Measurements from ENCODE around the gene TGFB1.
A peak's percentile ranks its signal among the peaks of the same experiment; 100 is the strongest.

The TGFB1 gene

GRCh38 chr19:41366089-41366488 lies 12.4 kb upstream of the TGFB1 start:
- Histone ChIP-seq H3K27me3 (ENCODE audit: control insufficient read depth, insufficient read depth, low read length) (no peaks in the 10 kb centered on the region), H3K4me1 (ENCODE audit: control insufficient read depth, insufficient read depth, low read length) (peaks cover 4% of the 10 kb centered on the region), H3K9ac (ENCODE audit: low read depth, low read length) (no peak overlapping the region), H3K4me3 (ENCODE audit: low read depth, low read length) (no peak overlapping the region), H3K36me3 (ENCODE audit: control insufficient read depth, insufficient read depth, low read length) (no peaks in the 10 kb centered on the region), H3K9me3 (ENCODE audit: control insufficient read depth, insufficient read depth, low read length) (no peaks in the 10 kb centered on the region)

- H3K9ac ChIP-seq (ENCODE audit: low read depth, low read length) = peak overlapping the region; percentile 92
- peak overlapping the region; percentile 100 for H3K4me3 ChIP-seq (ENCODE audit: low read depth, low read length)
- H3K27me3 ChIP-seq (ENCODE audit: control insufficient read depth, insufficient read depth, low read length) = no peaks in the 10 kb centered on the region
- H3K36me3 ChIP-seq (ENCODE audit: control insufficient read depth, insufficient read depth, low read length) = no peaks in the 10 kb centered on the region
- peaks cover 4% of the 10 kb centered on the region for H3K4me1 ChIP-seq (ENCODE audit: control insufficient read depth, insufficient read depth, low read length)
- H3K9me3 ChIP-seq (ENCODE audit: control insufficient read depth, insufficient read depth, low read length) = no peaks in the 10 kb centered on the region
Measured at GRCh38 chr19:41364524-41365391, 11.0 kb upstream of the TGFB1 start.

- no peaks in the 10 kb centered on the region for H3K36me3 ChIP-seq (ENCODE audit: control insufficient read depth, insufficient read depth, low read length)
- peak within 1 kb of the TSS; percentile 92 for H3K9ac ChIP-seq (ENCODE audit: low read depth, low read length)
- H3K4me1 ChIP-seq (ENCODE audit: control insufficient read depth, insufficient read depth, low read length) = peaks cover 4% of the 10 kb centered on the region
- H3K4me3 ChIP-seq (ENCODE audit: low read depth, low read length) = peak within 1 kb of the TSS; percentile 100
- H3K27me3 ChIP-seq (ENCODE audit: control insufficient read depth, insufficient read depth, low read length) = no peaks in the 10 kb centered on the region
- no peaks in the 10 kb centered on the region for H3K9me3 ChIP-seq (ENCODE audit: control insufficient read depth, insufficient read depth, low read length)
Measured at GRCh38 chr19:41363753-41364523, 10.2 kb upstream of the TGFB1 start, which contains the start of gene B9D2. Gene B9D2, minus strand, starts transcription at chr19:41364149. Its CDS starts 630 bp downstream, at chr19:41363519.

- H3K4me3 ChIP-seq (ENCODE audit: low read depth, low read length) = peak overlapping the region; percentile 100
- no peaks in the 10 kb centered on the region for H3K9me3 ChIP-seq (ENCODE audit: control insufficient read depth, insufficient read depth, low read length)
- H3K4me1 ChIP-seq (ENCODE audit: control insufficient read depth, insufficient read depth, low read length) = peaks cover 4% of the 10 kb centered on the region
- H3K9ac ChIP-seq (ENCODE audit: low read depth, low read length) = peak overlapping the region; percentile 54
- H3K27me3 ChIP-seq (ENCODE audit: control insufficient read depth, insufficient read depth, low read length) = no peaks in the 10 kb centered on the region
- no peaks in the 10 kb centered on the region for H3K36me3 ChIP-seq (ENCODE audit: control insufficient read depth, insufficient read depth, low read length)
Measured at GRCh38 chr19:41363371-41363752, 9.6 kb upstream of the TGFB1 start.

- no peaks in the 10 kb centered on the region for H3K27me3 ChIP-seq (ENCODE audit: control insufficient read depth, insufficient read depth, low read length)
- H3K9ac ChIP-seq (ENCODE audit: low read depth, low read length) = no peak overlapping the region
- peaks cover 4% of the 10 kb centered on the region for H3K4me1 ChIP-seq (ENCODE audit: control insufficient read depth, insufficient read depth, low read length)
- no peak overlapping the region for H3K4me3 ChIP-seq (ENCODE audit: low read depth, low read length)
- no peaks in the 10 kb centered on the region for H3K36me3 ChIP-seq (ENCODE audit: control insufficient read depth, insufficient read depth, low read length)
- no peaks in the 10 kb centered on the region for H3K9me3 ChIP-seq (ENCODE audit: control insufficient read depth, insufficient read depth, low read length)
Measured at GRCh38 chr19:41362143-41362847, 8.6 kb upstream of the TGFB1 start.

GRCh38 chr19:41359741-41360140 lies 6.0 kb upstream of the TGFB1 start:
- no peak overlapping the region for H3K9ac ChIP-seq (ENCODE audit: low read depth, low read length)
- peaks cover 4% of the 10 kb centered on the region for H3K4me1 ChIP-seq (ENCODE audit: control insufficient read depth, insufficient read depth, low read length)
- H3K9me3 ChIP-seq (ENCODE audit: control insufficient read depth, insufficient read depth, low read length) = no peaks in the 10 kb centered on the region
- H3K27me3 ChIP-seq (ENCODE audit: control insufficient read depth, insufficient read depth, low read length) = peaks cover 3% of the 10 kb centered on the region
- H3K36me3 ChIP-seq (ENCODE audit: control insufficient read depth, insufficient read depth, low read length) = no peaks in the 10 kb centered on the region
- no peak overlapping the region for H3K4me3 ChIP-seq (ENCODE audit: low read depth, low read length)

GRCh38 chr19:41357746-41358145 lies 4.0 kb upstream of the TGFB1 start:
- Histone ChIP-seq H3K9me3 (ENCODE audit: control insufficient read depth, insufficient read depth, low read length) (no peaks in the 10 kb centered on the region), H3K36me3 (ENCODE audit: control insufficient read depth, insufficient read depth, low read length) (no peaks in the 10 kb centered on the region), H3K4me3 (ENCODE audit: low read depth, low read length) (no peak overlapping the region), H3K27me3 (ENCODE audit: control insufficient read depth, insufficient read depth, low read length) (peaks cover 3% of the 10 kb centered on the region), H3K9ac (ENCODE audit: low read depth, low read length) (no peak overlapping the region), H3K4me1 (ENCODE audit: control insufficient read depth, insufficient read depth, low read length) (peaks cover 3% of the 10 kb centered on the region)

- no peak overlapping the region for H3K4me3 ChIP-seq (ENCODE audit: low read depth, low read length)
- H3K27me3 ChIP-seq (ENCODE audit: control insufficient read depth, insufficient read depth, low read length) = peaks cover 5% of the 10 kb centered on the region
- peaks cover 3% of the 10 kb centered on the region for H3K4me1 ChIP-seq (ENCODE audit: control insufficient read depth, insufficient read depth, low read length)
- H3K9ac ChIP-seq (ENCODE audit: low read depth, low read length) = no peak overlapping the region
- no peaks in the 10 kb centered on the region for H3K36me3 ChIP-seq (ENCODE audit: control insufficient read depth, insufficient read depth, low read length)
- no peaks in the 10 kb centered on the region for H3K9me3 ChIP-seq (ENCODE audit: control insufficient read depth, insufficient read depth, low read length)
Measured at GRCh38 chr19:41356984-41357739, 3.4 kb upstream of the TGFB1 start.

- Histone ChIP-seq H3K4me1 (ENCODE audit: control insufficient read depth, insufficient read depth, low read length) (peaks cover 3% of the 10 kb centered on the region), H3K27me3 (ENCODE audit: control insufficient read depth, insufficient read depth, low read length) (peaks cover 17% of the 10 kb centered on the region), H3K4me3 (ENCODE audit: low read depth, low read length) (no peak overlapping the region), H3K36me3 (ENCODE audit: control insufficient read depth, insufficient read depth, low read length) (no peaks in the 10 kb centered on the region), H3K9me3 (ENCODE audit: control insufficient read depth, insufficient read depth, low read length) (no peaks in the 10 kb centered on the region), H3K9ac (ENCODE audit: low read depth, low read length) (no peak overlapping the region)
Measured at GRCh38 chr19:41355802-41356201, 2.1 kb upstream of the TGFB1 start.

- no peak overlapping the region for H3K9ac ChIP-seq (ENCODE audit: low read depth, low read length)
- H3K4me3 ChIP-seq (ENCODE audit: low read depth, low read length) = no peak overlapping the region
- no peaks in the 10 kb centered on the region for H3K36me3 ChIP-seq (ENCODE audit: control insufficient read depth, insufficient read depth, low read length)
- peaks cover 3% of the 10 kb centered on the region for H3K4me1 ChIP-seq (ENCODE audit: control insufficient read depth, insufficient read depth, low read length)
- H3K27me3 ChIP-seq (ENCODE audit: control insufficient read depth, insufficient read depth, low read length) = peaks cover 19% of the 10 kb centered on the region
- H3K9me3 ChIP-seq (ENCODE audit: control insufficient read depth, insufficient read depth, low read length) = no peaks in the 10 kb centered on the region
Measured at GRCh38 chr19:41355035-41355434, 1.3 kb upstream of the TGFB1 start.

- Histone ChIP-seq H3K4me3 (ENCODE audit: low read depth, low read length) (peak overlapping the region; percentile 56), H3K9ac (ENCODE audit: low read depth, low read length) (no peak overlapping the region), H3K4me1 (ENCODE audit: control insufficient read depth, insufficient read depth, low read length) (peaks cover 3% of the 10 kb centered on the region)
Measured at GRCh38 chr19:41354343-41354953, 726 bp upstream of the TGFB1 start.

More at GRCh38 chr19:41354343-41354953, 726 bp upstream of the TGFB1 start:
- Histone ChIP-seq H3K36me3 (ENCODE audit: control insufficient read depth, insufficient read depth, low read length) (no peaks in the 10 kb centered on the region), H3K27me3 (ENCODE audit: control insufficient read depth, insufficient read depth, low read length) (peaks cover 19% of the 10 kb centered on the region), H3K9me3 (ENCODE audit: control insufficient read depth, insufficient read depth, low read length) (no peaks in the 10 kb centered on the region)
